HG03159 (cell line): Measurements from ENCODE around the gene MYL9.
"Not testable (repeated sequence)": the region's sequence is repeated elsewhere in the genome, so short reads cannot be mapped to it uniquely, and the experiment has no call there.

ENCODE experiments used
- ATAC-seq: cut with Tn5 transposase; IDR thresholded peaks from one replicate; pipeline ENCODE4 v1.9.1; 2021; ENCODE audit warnings: mild to moderate bottlenecking, moderate library complexity; ENCODE audit not compliant: unreplicated experiment

The MYL9 gene

GRCh38 chr20:36541227-36541767 lies at the start of gene MYL9:
TSS of gene MYL9 (plus strand) at chr20:36541519. CDS start at chr20:36544885, 3,366 bp downstream.
- ATAC-seq, result no peak

- no peak for ATAC-seq
These were observed 49.3 kb upstream of the MYL9 start for GRCh38 chr20:36491901-36492617.

GRCh38 chr20:36493051-36493800 lies 48.1 kb upstream of the MYL9 start:
- no peak for ATAC-seq

GRCh38 chr20:36493801-36494114 lies 47.6 kb upstream of the MYL9 start:
- ATAC-seq, result no peak

- ATAC-seq, result no peak
These were observed 44.3 kb upstream of the MYL9 start for GRCh38 chr20:36496707-36497669.

GRCh38 chr20:36497856-36498255 lies 43.5 kb upstream of the MYL9 start:
- no peak for ATAC-seq

GRCh38 chr20:36498386-36499179 lies 42.7 kb upstream of the MYL9 start:
- ATAC-seq, result no peak

GRCh38 chr20:36499211-36499610 lies 42.1 kb upstream of the MYL9 start:
- no peak for ATAC-seq

- ATAC-seq, result no peak
These were observed 41.4 kb upstream of the MYL9 start for GRCh38 chr20:36499723-36500501.

- no peak for ATAC-seq
These were observed 39.8 kb upstream of the MYL9 start for GRCh38 chr20:36501367-36502006.

GRCh38 chr20:36504295-36504694 lies 37.0 kb upstream of the MYL9 start:
- no peak for ATAC-seq

GRCh38 chr20:36506253-36506652 lies 35.1 kb upstream of the MYL9 start:
- ATAC-seq, result no peak

- no peak for ATAC-seq
These were observed 33.6 kb upstream of the MYL9 start for GRCh38 chr20:36507746-36508145.

- no peak for ATAC-seq
These were observed 22.2 kb upstream of the MYL9 start for GRCh38 chr20:36519012-36519719.

- no peak for ATAC-seq
These were observed 21.4 kb upstream of the MYL9 start for GRCh38 chr20:36519944-36520343.

- no peak for ATAC-seq
These were observed 19.8 kb upstream of the MYL9 start for GRCh38 chr20:36521526-36521925.

GRCh38 chr20:36522412-36522811 lies 18.9 kb upstream of the MYL9 start:
- not testable (repeated sequence) for ATAC-seq

- no peak for ATAC-seq
These were observed 18.0 kb upstream of the MYL9 start for GRCh38 chr20:36523341-36523740.
